Smooth muscle cell (in vitro differentiated cells): ENCODE results near the gene ARHGAP40. TPM values are rescaled to one million over a fixed set of nuclear protein-coding genes. Genes with fewer than 3 reads are reported as not detected.

Source experiments
- DNase-seq: peaks from one replicate; lab custom pipeline; 2025; ENCODE audit not compliant: unreplicated experiment; lab: John Stamatoyannopoulos, UW
- H2AFZ ChIP-seq: fragments of 200-600 bp; sonication (generic); 2 replicates; pipeline ENCODE4 v1.6.0; 2016; ENCODE audit warnings: antibody characterized with exemption, low read depth, mild to moderate bottlenecking
- H3F3A ChIP-seq: fragments of 200-600 bp; sonication (generic); 2 replicates; pipeline ENCODE4 v1.6.0; 2017; ENCODE audit warnings: antibody characterized with exemption, low read depth
- H3K27ac ChIP-seq: fragments of 200-600 bp; sonication (generic); 2 replicates; pipeline ENCODE4 v1.5.1; 2016; ENCODE audit warnings: low read depth, mild to moderate bottlenecking
- H3K27me3 ChIP-seq: fragments of 200-600 bp; sonication (generic); 2 replicates; pipeline ENCODE4 v1.6.1; 2016; ENCODE audit warnings: low read depth, mild to moderate bottlenecking
- H3K36me3 ChIP-seq: fragments of 200-600 bp; sonication (generic); 2 replicates; pipeline ENCODE4 v1.5.1; 2016; ENCODE audit warnings: low read depth
- H3K4me1 ChIP-seq: fragments of 200-600 bp; sonication (generic); 2 replicates; pipeline ENCODE4 v1.5.1; 2016; ENCODE audit warnings: low read depth
- H3K4me2 ChIP-seq: fragments of 200-600 bp; sonication (generic); 2 replicates; pipeline ENCODE4 v1.6.0; 2016; ENCODE audit warnings: mild to moderate bottlenecking
- H3K4me3 ChIP-seq: fragments of 200-600 bp; sonication (generic); 2 replicates; pipeline ENCODE4 v1.5.1; 2016; ENCODE audit warnings: mild to moderate bottlenecking
- H3K79me2 ChIP-seq: fragments of 200-600 bp; sonication (generic); 2 replicates; pipeline ENCODE4 v1.6.0; 2016; ENCODE audit warnings: low read depth, mild to moderate bottlenecking
- H3K9ac ChIP-seq: fragments of 200-600 bp; sonication (generic); 2 replicates; pipeline ENCODE4 v1.6.0; 2016; ENCODE audit warnings: low read depth
- H3K9me3 ChIP-seq: fragments of 200-600 bp; sonication (generic); replicated peaks from 2 replicates; pipeline ENCODE4 v1.5.1; 2016; ENCODE audit warnings: low read depth
- H4K20me1 ChIP-seq: fragments of 200-600 bp; sonication (generic); 2 replicates; pipeline ENCODE4 v1.6.0; 2016; ENCODE audit warnings: low read depth
- CTCF ChIP-seq: fragments of 200-600 bp; sonication (generic); IDR thresholded peaks from 2 replicates; pipeline ENCODE4 v1.5.1; 2017; ENCODE audit warnings: borderline replicate concordance, mild to moderate bottlenecking, antibody characterized with exemption; ENCODE audit not compliant: insufficient read depth, poor library complexity, severe bottlenecking
- WGBS: methylation state at CpG from one replicate; pipeline ENCODE4 v1.1.7; 2016; ENCODE audit warnings: low lambda C conversion rate; 5-methylcytosine and 5-hydroxymethylcytosine counted together
- polyA plus RNA-seq: library from polyadenylated mRNA; unstranded; fragments of >200 nt; fragmentation: Nextera tagmentation; extraction: Ambion mirVana; gene quantifications from 2 replicates; pipeline ENCODE4 v1.2.1, GENCODE V29; 2016
- total RNA-seq: library from RNA; depleted of rRNA; stranded (reverse); fragments of >200 nt; gene quantifications from 2 replicates; pipeline ENCODE4 v1.2.3, GENCODE V29; 2014

Gene ARHGAP40
- total and polyA plus RNA-seq, 2 experiments from 2014 or later, result 0.22 TPM; not detected in 1

- DNase-seq, result no peak
- Histone ChIP-seq H3K4me3 (no peak overlapping the region), H2AFZ (no peak overlapping the region), H3K27me3 (peaks cover 12% of the 10 kb centered on the region), H3K79me2 (no peaks in the 10 kb centered on the region), H3F3A (no peaks in the 10 kb centered on the region), H3K9ac (no peak overlapping the region), H4K20me1 (no peaks in the 10 kb centered on the region), H3K4me2 (no peak overlapping the region), H3K9me3 (no peaks in the 10 kb centered on the region), H3K4me1 (peaks cover 9% of the 10 kb centered on the region), H3K27ac (no peak overlapping the region), H3K36me3 (no peaks in the 10 kb centered on the region)
- WGBS, result 88% methylated on average over 2 of the region's 2 CpGs
- TF ChIP-seq CTCF, result no peak
Observed at GRCh38 chr20:38664284-38664683, 62.7 kb downstream of the ARHGAP40 start.

- H4K20me1 ChIP-seq, result no peaks in the 10 kb centered on the region
- no peak overlapping the region for H3K4me3 ChIP-seq
- no peaks in the 10 kb centered on the region for H3K79me2 ChIP-seq
- TF ChIP-seq CTCF, result no peak
- H3K27me3 ChIP-seq, result peaks cover 14% of the 10 kb centered on the region
- H3K27ac ChIP-seq, result no peak overlapping the region
- no peaks in the 10 kb centered on the region for H3F3A ChIP-seq
- peaks cover 9% of the 10 kb centered on the region for H3K4me1 ChIP-seq
- no peaks in the 10 kb centered on the region for H3K9me3 ChIP-seq
- no peak for DNase-seq
- no peak overlapping the region for H2AFZ ChIP-seq
- no peak overlapping the region for H3K9ac ChIP-seq
- H3K4me2 ChIP-seq, result no peak overlapping the region
- 45% methylated on average over 3 of the region's 3 CpGs for WGBS
- H3K36me3 ChIP-seq, result no peaks in the 10 kb centered on the region
Observed at GRCh38 chr20:38665094-38665493, 63.5 kb downstream of the ARHGAP40 start.

- H3K9me3 ChIP-seq, result no peaks in the 10 kb centered on the region
- H3K9ac ChIP-seq, result no peak overlapping the region
- TF ChIP-seq CTCF, result no peak
- no peaks in the 10 kb centered on the region for H3F3A ChIP-seq
- H3K4me2 ChIP-seq, result no peak overlapping the region
- no peaks in the 10 kb centered on the region for H3K79me2 ChIP-seq
- peaks cover 9% of the 10 kb centered on the region for H3K4me1 ChIP-seq
- no peak overlapping the region for H3K4me3 ChIP-seq
- H3K27me3 ChIP-seq, result peaks cover 10% of the 10 kb centered on the region
- H3K27ac ChIP-seq, result no peak overlapping the region
- WGBS, result 80% methylated on average over 11 of the region's 11 CpGs
- H2AFZ ChIP-seq, result no peak overlapping the region
- no peak for DNase-seq
- H4K20me1 ChIP-seq, result no peaks in the 10 kb centered on the region
- H3K36me3 ChIP-seq, result no peaks in the 10 kb centered on the region
Observed at GRCh38 chr20:38665506-38666285, 64.1 kb downstream of the ARHGAP40 start.

- H2AFZ ChIP-seq, result no peak overlapping the region
- peaks cover 9% of the 10 kb centered on the region for H3K4me1 ChIP-seq
- H3K9me3 ChIP-seq, result no peaks in the 10 kb centered on the region
- no peak overlapping the region for H3K4me2 ChIP-seq
- DNase-seq, result no peak
- H4K20me1 ChIP-seq, result no peaks in the 10 kb centered on the region
- H3K27ac ChIP-seq, result no peak overlapping the region
- H3K79me2 ChIP-seq, result no peaks in the 10 kb centered on the region
- no peak overlapping the region for H3K4me3 ChIP-seq
- H3K36me3 ChIP-seq, result no peaks in the 10 kb centered on the region
- H3F3A ChIP-seq, result no peaks in the 10 kb centered on the region
- no peak overlapping the region for H3K9ac ChIP-seq
- H3K27me3 ChIP-seq, result peaks cover 20% of the 10 kb centered on the region
- TF ChIP-seq CTCF, result no peak
- 92% methylated on average over 6 of the region's 6 CpGs for WGBS
Observed at GRCh38 chr20:38667417-38667956, 65.9 kb downstream of the ARHGAP40 start.
